ENCODE measurements around the gene RBM48.
"Not testable (repeated sequence)": the region's sequence is repeated elsewhere in the genome, so short reads cannot be mapped to it uniquely, and the experiment has no call there.

The RBM48 gene

GRCh38 chr7:92528188-92528957, at the start of gene RBM48, which contains the start of gene PEX1:
TSS of gene RBM48 (plus strand) at chr7:92528795. CDS start at chr7:92528814, 19 bp downstream.
TSS of gene PEX1 (minus strand) at chr7:92528520. CDS start at chr7:92528435, 85 bp downstream.
- DNase-seq, result peak; percentile 100

DNA sequence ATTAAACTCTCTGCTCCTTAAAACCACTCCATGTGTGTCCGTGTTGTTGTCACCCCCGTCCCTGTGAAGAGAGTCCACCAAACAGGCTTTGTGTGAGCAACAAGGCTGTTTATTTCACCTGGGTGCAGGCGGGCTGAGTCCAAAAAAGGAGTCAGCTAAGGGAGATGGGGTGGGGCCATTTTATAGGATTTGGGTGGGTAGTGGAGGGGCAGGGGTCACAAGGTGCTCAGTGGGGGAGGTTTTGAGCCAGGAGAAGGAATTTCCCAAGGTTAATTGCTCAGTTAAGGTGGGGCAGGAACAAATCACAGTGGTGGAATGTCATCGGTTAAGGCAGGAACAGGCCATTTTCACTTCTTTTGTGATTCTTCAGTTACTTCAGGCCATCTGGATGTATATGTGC, 49.4 kb upstream of the RBM48 start:
- DNase-seq, result not testable (repeated sequence)

GRCh38 chr7:92483624-92484023, 45.0 kb upstream of the RBM48 start:
- not testable (repeated sequence) for DNase-seq

- not testable (repeated sequence) for DNase-seq
These were observed 44.4 kb upstream of the RBM48 start for GRCh38 chr7:92484226-92484625.

GRCh38 chr7:92485267-92485892, 43.2 kb upstream of the RBM48 start:
- DNase-seq, result no peak

- DNase-seq, result no peak
These were observed 42.6 kb upstream of the RBM48 start for GRCh38 chr7:92485974-92486373.

DNA sequence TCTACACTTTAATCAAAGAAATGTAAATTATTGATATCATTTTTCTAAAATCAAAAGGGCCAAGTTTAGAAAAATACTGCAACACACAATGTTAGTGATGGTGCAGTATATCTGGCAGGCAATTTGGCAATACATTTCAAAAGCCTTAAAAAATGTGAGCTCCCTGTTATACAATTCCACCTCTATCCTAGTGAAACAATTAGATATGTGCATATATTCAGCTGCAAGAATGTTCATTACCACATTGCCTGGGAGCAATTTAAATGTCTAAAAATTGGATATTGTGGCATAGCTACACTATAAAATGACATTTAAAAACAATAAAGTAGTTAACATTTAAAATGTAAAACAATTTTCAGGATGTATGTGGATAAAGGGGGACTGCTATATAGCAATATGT, 40.8 kb upstream of the RBM48 start:
- DNase-seq, result no peak

GRCh38 chr7:92489634-92490033, 39.0 kb upstream of the RBM48 start:
- no peak for DNase-seq

GRCh38 chr7:92496876-92497275, 31.7 kb upstream of the RBM48 start:
- DNase-seq, result no peak

GRCh38 chr7:92498557-92498956, 30.0 kb upstream of the RBM48 start:
- DNase-seq, result no peak

- no peak for DNase-seq
These were observed 24.8 kb upstream of the RBM48 start for GRCh38 chr7:92503767-92504166.

DNA sequence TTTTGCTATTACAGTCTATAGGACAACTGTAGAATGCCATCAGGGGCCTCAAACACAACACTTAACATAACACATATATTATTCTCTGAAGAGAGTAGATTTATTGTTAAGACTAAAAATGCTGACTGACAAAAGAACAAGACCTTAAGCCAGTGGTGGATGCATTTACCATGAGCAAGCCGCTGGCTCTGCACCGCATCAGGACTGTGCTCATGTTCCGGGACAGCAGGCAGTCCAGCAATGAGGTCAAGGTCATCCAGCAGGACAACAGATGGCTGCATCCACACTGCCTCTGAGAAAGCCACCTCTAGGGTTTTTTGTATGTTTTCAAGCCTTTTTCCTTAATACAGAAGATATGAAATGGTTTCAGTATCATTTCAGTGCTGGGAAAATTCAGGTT, 24.0 kb upstream of the RBM48 start:
- DNase-seq, result no peak

- DNase-seq, result no peak
These were observed 22.2 kb upstream of the RBM48 start for GRCh38 chr7:92506363-92506762.

DNA sequence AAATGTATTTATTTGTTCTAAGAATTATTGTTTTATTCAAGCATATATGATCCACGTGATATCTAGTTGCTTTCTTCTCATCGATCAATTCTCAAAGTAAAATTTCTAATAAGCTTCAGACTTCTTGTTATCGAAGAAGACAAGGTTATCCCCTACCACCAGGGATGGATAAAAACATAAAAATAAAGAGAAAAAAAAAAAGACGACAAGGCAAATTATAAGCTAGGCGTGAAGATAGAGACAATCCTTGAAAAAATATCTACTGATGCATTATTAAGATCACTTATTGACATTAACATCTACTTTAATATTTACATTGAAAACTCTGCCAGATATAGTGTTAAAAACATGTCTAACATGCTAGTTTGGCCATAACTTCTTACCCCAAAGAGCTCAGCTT, 19.6 kb upstream of the RBM48 start:
- DNase-seq, result no peak

DNA sequence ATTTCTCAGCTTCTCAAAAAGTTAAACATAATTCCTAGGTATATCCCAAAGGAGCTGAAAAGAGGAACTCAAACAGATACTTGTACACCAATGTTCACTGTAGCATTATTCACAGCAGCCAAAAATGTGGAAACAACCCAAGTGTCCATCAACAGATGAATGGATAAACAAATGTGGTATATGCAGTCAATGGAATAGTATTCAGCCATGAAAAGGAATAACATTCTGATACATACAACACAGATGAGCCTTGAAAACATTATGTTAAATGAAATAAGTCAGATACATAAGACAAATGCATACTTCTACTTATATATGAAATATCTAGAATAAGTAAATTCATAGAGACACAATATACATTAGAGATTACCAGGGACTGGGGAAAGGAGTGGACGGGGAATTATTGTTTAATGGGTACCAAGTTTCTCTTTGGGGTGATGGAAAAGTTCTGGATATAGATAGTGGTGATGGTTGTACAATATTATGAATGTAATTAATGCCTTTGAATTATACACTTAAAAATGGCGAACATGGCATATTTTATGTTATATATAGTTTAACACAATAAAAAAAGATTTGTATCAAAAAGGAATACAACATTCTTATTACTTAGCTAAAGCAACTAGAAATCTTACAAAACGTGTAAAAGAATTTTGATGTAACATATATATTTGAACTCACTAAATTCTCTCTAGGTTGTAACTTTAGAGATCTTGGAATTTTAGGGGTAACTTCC, 15.3 kb upstream of the RBM48 start:
- DNase-seq, result no peak

- DNase-seq, result no peak
These were observed 11.0 kb upstream of the RBM48 start for GRCh38 chr7:92517631-92518030.

DNA sequence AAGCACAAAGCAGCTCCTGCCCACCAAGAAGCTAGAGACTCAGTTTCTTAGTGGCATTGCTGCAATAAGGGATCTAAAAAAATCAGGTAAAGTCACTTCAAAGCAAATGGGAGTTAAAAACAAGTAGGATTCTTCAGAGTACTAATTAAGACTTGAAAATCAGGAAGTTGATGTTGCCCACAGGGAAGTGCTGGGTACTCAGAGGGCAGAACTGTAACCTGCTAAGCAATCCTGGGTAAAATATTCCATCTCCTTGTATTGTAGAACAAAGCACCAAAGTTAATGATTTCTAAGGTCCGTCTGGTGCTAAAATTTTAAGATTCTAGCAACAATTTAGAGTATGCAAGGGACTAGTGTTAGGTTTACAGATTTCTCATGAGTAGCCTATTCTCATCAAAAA, 8.6 kb upstream of the RBM48 start:
- DNase-seq, result no peak

- no peak for DNase-seq
These were observed 5.5 kb upstream of the RBM48 start for GRCh38 chr7:92523110-92523509.

DNA sequence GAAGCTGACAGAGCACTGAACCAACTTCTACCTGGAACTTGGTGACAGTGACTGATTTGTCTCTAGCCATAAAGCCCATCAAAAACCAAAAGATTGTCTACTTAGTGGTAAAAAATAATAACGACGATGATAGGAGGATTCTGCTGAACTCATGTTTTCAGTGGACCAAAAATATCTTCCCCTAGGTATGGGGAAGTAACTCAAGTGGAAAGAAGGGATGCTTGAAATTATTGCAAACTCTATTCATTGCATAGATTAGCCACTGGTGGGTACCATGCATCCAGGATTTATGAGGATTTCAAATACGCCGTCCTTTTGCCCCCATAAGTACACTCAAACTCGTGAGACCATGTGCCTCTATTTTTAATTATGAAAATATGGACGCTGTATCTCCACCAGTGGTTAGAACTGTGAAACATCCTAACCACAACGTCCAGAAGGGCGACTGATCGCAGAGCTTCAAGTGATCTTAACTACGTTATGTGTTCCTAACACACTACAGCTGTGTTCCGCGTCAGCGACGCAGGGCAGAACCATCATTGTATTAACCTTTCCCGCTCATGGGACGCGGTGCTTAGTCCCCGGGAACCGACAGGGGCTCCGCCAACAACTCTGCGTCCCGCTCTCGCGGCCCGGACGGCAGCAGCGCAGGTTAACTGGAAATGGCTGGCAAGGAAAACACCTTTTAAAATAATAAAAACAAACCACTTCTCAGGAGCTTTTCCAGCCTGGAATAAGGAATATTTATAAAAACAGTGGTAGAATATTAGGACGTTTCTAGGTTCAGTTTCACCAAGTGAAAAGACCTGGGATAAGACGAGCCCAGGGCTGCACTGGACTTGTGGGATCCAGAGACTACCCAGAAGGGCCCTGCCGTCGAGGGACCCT, 1.1 kb upstream of the RBM48 start:
- DNase-seq, result peak; percentile 83

GRCh38 chr7:92528958-92529264, 316 bp downstream of the RBM48 start:
- no peak for DNase-seq

GRCh38 chr7:92534572-92534971, 6.0 kb downstream of the RBM48 start:
- DNase-seq, result no peak

GRCh38 chr7:92543542-92543941, 14.9 kb downstream of the RBM48 start:
- not testable (repeated sequence) for DNase-seq

DNA sequence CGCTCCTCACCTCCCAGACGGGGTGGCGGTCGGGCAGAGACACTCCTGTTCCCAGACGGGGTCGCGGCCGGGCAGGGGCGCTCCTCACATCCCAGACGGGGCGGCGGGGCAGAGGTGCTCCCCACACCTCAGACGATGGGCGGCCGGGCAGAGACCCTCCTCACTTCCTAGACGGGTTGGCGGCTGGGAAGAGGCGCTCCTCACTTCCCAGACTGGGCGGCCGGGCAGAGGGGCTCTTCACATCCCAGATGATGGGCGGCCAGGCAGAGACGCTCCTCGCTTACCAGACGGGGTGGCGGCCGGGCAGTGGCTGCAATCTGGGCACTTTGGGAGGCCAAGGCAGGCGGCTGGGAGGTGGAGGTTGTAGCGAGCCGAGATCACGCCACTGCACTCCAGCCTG, 16.5 kb downstream of the RBM48 start:
- DNase-seq, result not testable (repeated sequence)

Data from hematopoietic multipotent progenitor cell treated with erythropoietin and hydrocortisone succinate and interleukin-3 and kit ligand, for 6 days (in vitro differentiated cells).